Measurements from ENCODE around the gene NFATC2. TPM values are rescaled to one million over a fixed set of nuclear protein-coding genes. Genes with fewer than 3 reads are reported as not detected.

The NFATC2 gene
- total RNA-seq, 1 experiment from 2014 or later: 6.3 TPM

DNA sequence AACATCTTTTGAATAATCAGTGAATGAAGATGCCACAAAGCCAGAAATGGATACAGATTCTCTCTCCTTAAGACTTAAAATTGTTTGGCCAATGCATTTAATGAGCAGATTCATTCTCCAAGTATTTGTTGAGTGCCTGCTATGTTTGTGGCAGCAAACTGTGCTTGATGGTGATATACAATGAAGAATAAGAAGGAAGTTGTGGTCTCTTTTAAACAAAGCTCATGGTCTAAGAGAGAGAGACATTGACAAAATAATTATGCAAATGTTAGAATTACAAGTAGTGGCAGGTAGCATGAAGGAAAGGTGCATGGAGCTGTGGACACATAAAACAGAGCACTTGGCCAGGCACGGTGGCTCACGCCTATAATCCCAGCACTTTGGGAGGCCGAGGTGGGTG lies 28.3 kb downstream of the NFATC2 start:
- POLR2A ChIA-PET (ENCODE audit: unreplicated experiment): no interaction called here
- Histone ChIP-seq H2AFZ (no peak overlapping the region), H4K20me1 (ENCODE audit: insufficient read depth) (no peaks in the 10 kb centered on the region), H3K4me1 (replicated peaks; ENCODE audit: insufficient read depth) (no peaks in the 10 kb centered on the region), H3K27ac (no peak overlapping the region), H3K9me3 (ENCODE audit: insufficient read depth, low read depth) (no peaks in the 10 kb centered on the region), H3K27me3 (ENCODE audit: insufficient read depth, low read depth) (no peaks in the 10 kb centered on the region), H3K4me3 (no peak overlapping the region), H3K79me2 (ENCODE audit: low read depth) (no peaks in the 10 kb centered on the region), H3K9me2 (ENCODE audit: insufficient read depth) (no peaks in the 10 kb centered on the region), H3F3A (ENCODE audit: insufficient read depth, low read depth) (no peaks in the 10 kb centered on the region), H3K36me3 (ENCODE audit: low read depth) (peaks cover 4% of the 10 kb centered on the region; the same call in 1 of the 2 replicates), H3K4me2 (no peak overlapping the region)
- TF ChIP-seq EZH2 (IDR thresholded peaks at IDR 0.05; ENCODE audit: low read depth): no peak
- TF ChIP-seq, protein P1, sequence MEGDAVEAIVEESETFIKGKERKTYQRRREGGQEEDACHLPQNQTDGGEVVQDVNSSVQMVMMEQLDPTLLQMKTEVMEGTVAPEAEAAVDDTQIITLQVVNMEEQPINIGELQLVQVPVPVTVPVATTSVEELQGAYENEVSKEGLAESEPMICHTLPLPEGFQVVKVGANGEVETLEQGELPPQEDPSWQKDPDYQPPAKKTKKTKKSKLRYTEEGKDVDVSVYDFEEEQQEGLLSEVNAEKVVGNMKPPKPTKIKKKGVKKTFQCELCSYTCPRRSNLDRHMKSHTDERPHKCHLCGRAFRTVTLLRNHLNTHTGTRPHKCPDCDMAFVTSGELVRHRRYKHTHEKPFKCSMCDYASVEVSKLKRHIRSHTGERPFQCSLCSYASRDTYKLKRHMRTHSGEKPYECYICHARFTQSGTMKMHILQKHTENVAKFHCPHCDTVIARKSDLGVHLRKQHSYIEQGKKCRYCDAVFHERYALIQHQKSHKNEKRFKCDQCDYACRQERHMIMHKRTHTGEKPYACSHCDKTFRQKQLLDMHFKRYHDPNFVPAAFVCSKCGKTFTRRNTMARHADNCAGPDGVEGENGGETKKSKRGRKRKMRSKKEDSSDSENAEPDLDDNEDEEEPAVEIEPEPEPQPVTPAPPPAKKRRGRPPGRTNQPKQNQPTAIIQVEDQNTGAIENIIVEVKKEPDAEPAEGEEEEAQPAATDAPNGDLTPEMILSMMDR (conservative IDR thresholded peaks at IDR 0.05): no peak
- CTCF ChIA-PET: no interaction called here
- DNase-seq: no peak
- BruUV-seq (replicated peaks): no TSS peak
- intact Hi-C loops (cut with micrococcal nuclease; ENCODE audit: unreplicated experiment): no loop called here

DNA sequence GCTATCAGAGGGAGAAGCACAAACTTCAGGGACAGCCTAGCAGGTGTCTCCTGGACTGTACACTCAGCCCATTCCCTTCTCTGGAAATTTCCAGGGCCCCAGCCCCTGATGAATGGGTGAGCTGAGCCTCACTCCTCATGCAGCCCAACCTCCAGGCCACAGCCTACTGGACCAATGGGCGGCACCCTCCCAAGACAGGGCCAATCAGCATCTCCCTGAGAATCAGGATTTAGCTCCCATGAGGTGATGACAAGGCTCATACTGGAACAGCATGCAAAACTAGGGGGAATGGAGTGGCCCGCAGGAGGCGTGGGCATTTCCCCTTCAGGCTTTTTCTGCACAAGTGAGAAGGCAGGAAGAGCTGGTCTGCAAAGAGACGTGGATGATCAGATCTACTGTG lies 29.0 kb downstream of the NFATC2 start:
- intact Hi-C loops (cut with micrococcal nuclease; ENCODE audit: unreplicated experiment): no loop called here
- Histone ChIP-seq H3K79me2 (ENCODE audit: low read depth) (no peaks in the 10 kb centered on the region), H3K27me3 (ENCODE audit: insufficient read depth, low read depth) (no peaks in the 10 kb centered on the region), H4K20me1 (ENCODE audit: insufficient read depth) (no peaks in the 10 kb centered on the region), H3K27ac (no peak overlapping the region), H2AFZ (no peak overlapping the region), H3K4me2 (no peak overlapping the region), H3F3A (ENCODE audit: insufficient read depth, low read depth) (no peaks in the 10 kb centered on the region), H3K4me3 (no peak overlapping the region), H3K9me3 (ENCODE audit: insufficient read depth, low read depth) (no peaks in the 10 kb centered on the region), H3K36me3 (ENCODE audit: low read depth) (peaks cover 4% of the 10 kb centered on the region; the same call in 1 of the 2 replicates), H3K9me2 (ENCODE audit: insufficient read depth) (no peaks in the 10 kb centered on the region), H3K4me1 (replicated peaks; ENCODE audit: insufficient read depth) (no peaks in the 10 kb centered on the region)
- ChIA-PET POLR2A (ENCODE audit: unreplicated experiment) (no interaction called here), CTCF (no interaction called here)
- TF ChIP-seq, protein P1 (conservative IDR thresholded peaks at IDR 0.05): no peak
- BruUV-seq (replicated peaks): no TSS peak
- DNase-seq: no peak

DNA sequence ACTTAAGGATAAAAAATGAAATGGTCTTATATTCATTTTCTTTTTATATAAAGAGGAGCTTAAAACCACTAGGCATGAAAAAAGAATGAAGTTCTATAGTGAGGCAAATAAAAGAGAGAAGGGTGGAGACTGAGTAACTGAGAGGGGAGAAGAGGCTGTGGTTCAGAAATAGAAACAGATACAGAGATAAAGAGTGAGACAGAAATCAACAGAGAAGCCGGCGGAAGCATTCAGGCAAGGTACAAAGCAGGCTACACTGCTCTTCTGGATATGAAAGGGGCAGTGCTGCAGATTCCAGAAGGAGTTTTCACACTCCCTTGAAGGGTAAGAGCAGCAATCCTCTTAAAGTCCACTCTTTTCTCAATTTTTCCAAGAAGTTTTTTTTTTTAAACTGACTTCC lies 29.9 kb downstream of the NFATC2 start:
- H3K9me3 ChIP-seq (ENCODE audit: insufficient read depth, low read depth): no peaks in the 10 kb centered on the region
- BruUV-seq (replicated peaks): no TSS peak
- no peaks in the 10 kb centered on the region for H4K20me1 ChIP-seq (ENCODE audit: insufficient read depth)
- no peaks in the 10 kb centered on the region for H3K4me1 ChIP-seq (replicated peaks; ENCODE audit: insufficient read depth)
- ChIA-PET CTCF (no interaction called here), POLR2A (ENCODE audit: unreplicated experiment) (no interaction called here)
- no peaks in the 10 kb centered on the region for H3K27me3 ChIP-seq (ENCODE audit: insufficient read depth, low read depth)
- intact Hi-C loops (cut with micrococcal nuclease; ENCODE audit: unreplicated experiment): no loop called here
- no peak overlapping the region for H3K4me3 ChIP-seq
- H3K36me3 ChIP-seq (ENCODE audit: low read depth): peaks cover 4% of the 10 kb centered on the region; the same call in 1 of the 2 replicates
- no peaks in the 10 kb centered on the region for H3K9me2 ChIP-seq (ENCODE audit: insufficient read depth)
- H3F3A ChIP-seq (ENCODE audit: insufficient read depth, low read depth): no peaks in the 10 kb centered on the region
- H3K79me2 ChIP-seq (ENCODE audit: low read depth): no peaks in the 10 kb centered on the region
- no peak for DNase-seq
- H2AFZ ChIP-seq: no peak overlapping the region
- no peak overlapping the region for H3K4me2 ChIP-seq
- TF ChIP-seq, protein P1 (conservative IDR thresholded peaks at IDR 0.05): no peak
- no peak for TF ChIP-seq EZH2 (IDR thresholded peaks at IDR 0.05; ENCODE audit: low read depth)
- no peak overlapping the region for H3K27ac ChIP-seq

All from PC-9 (cell line).